HepG2 (cell line): ENCODE results near the gene PLAA. TPM values are rescaled to one million over a fixed set of nuclear protein-coding genes. Genes with fewer than 3 reads are reported as not detected.
A peak's percentile ranks its signal among the peaks of the same experiment; 100 is the strongest.

Experiments used
- ATAC-seq: fragments of 200-7000 bp; cut with Tn5 transposase; 3 replicates; pipeline ENCODE4 v1.9.1; 2020; ENCODE audit warnings: mild to moderate bottlenecking, moderate library complexity
- BruUV-seq: library from RNA; stranded (reverse); fragments of 400-500 nt; replicated peaks from 2 replicates; lab custom pipeline; 2021; lab: Mats Ljungman, UMichigan
- CTCF ChIA-PET: fragments of 300-600 bp; formaldehyde crosslinking; extraction: SDS; loops from one replicate; lab custom pipeline; 2021; ENCODE audit warnings: low total read pairs, inconsistent platforms, low intra/inter-chr PET ratio; lab: Yijun Ruan, JAX
- POLR2A ChIA-PET: fragments of 350-600 bp; sonication (Branson Sonifier 250); formaldehyde crosslinking; loops from one replicate; lab custom pipeline; 2020; ENCODE audit warnings: antibody characterized with exemption, inconsistent platforms; lab: Yijun Ruan, JAX
- DNase-seq: peaks from one replicate; pipeline ENCODE4 v3.0.0-alpha.2; 2015; ENCODE audit warnings: low spot score
- FAIRE-seq: peaks from 3 replicates; lab custom pipeline; 2011; peaks lifted over from hg19 to GRCh38; lab: Jason Lieb, UNC
- H2AFZ ChIP-seq: one replicate; pipeline ENCODE4 v1.6.1; 2011; ENCODE audit warnings: low read length, inconsistent platforms
- H3K27ac ChIP-seq: fragments of 300-600 bp; 3 replicates; pipeline ENCODE4 v1.8.0; 2011; ENCODE audit warnings: mixed run types, mild to moderate bottlenecking, mixed read lengths, low read length, inconsistent platforms; ENCODE audit not compliant: insufficient read depth; ENCODE audit errors: extremely low read length
- H3K27me3 ChIP-seq, 2 experiments: fragments of 200-600 bp in 1 of 2; 2 replicates in 1 of 2; 3 replicates in 1 of 2; pipeline versions ENCODE4 v1.6.0 to v1.8.0; 2011; ENCODE audit warnings: low read length in 2 of 2, mild to moderate bottlenecking in 2 of 2, moderate library complexity in 2 of 2, inconsistent platforms in 1 of 2; ENCODE audit not compliant: insufficient read depth in 2 of 2, control insufficient read depth in 1 of 2
- H3K36me3 ChIP-seq, 2 experiments: fragments of 200-600 bp in 1 of 2; replicated peaks in 1 of 2; 2 replicates in 1 of 2; 3 replicates in 1 of 2; pipeline versions ENCODE4 v1.5.1 to v1.8.0; 2011; ENCODE audit warnings: low read length in 2 of 2, inconsistent platforms in 1 of 2; ENCODE audit not compliant: insufficient read depth in 2 of 2, control insufficient read depth in 1 of 2
- H3K4me1 ChIP-seq: 2 replicates; pipeline ENCODE4 v1.5.1; 2012; ENCODE audit warnings: low read length, inconsistent platforms; ENCODE audit not compliant: insufficient read depth
- H3K4me2 ChIP-seq: 2 replicates; pipeline ENCODE4 v1.6.0; 2011; ENCODE audit warnings: low read depth, low read length, inconsistent platforms
- H3K4me3 ChIP-seq, 3 experiments: fragments of 200-600 bp in 1 of 3; sonication (generic), shearing (Covaris generic) in 1 of 3; replicated peaks in 1 of 3; 2 replicates each; pipeline ENCODE4 v1.5.1; 2011 to 2016; ENCODE audit warnings: low read length in 3 of 3, inconsistent platforms in 2 of 3, low read depth in 2 of 3, mild to moderate bottlenecking in 2 of 3, control low read depth in 1 of 3, mixed read lengths in 1 of 3; ENCODE audit not compliant: insufficient read depth in 1 of 3
- H3K79me2 ChIP-seq: one replicate; pipeline ENCODE4 v1.6.1; 2011; ENCODE audit warnings: low read length, inconsistent platforms; ENCODE audit not compliant: insufficient read depth
- H3K9ac ChIP-seq: 2 replicates; pipeline ENCODE4 v1.6.0; 2011; ENCODE audit warnings: mild to moderate bottlenecking, low read depth, low read length, inconsistent platforms; ENCODE audit not compliant: insufficient read depth
- H3K9me3 ChIP-seq: 2 replicates; pipeline ENCODE4 v1.5.1; 2012; ENCODE audit warnings: mild to moderate bottlenecking, low read length
- H4K20me1 ChIP-seq: 2 replicates; pipeline ENCODE4 v1.6.0; 2011; ENCODE audit warnings: inconsistent platforms, mild to moderate bottlenecking, low read length, moderate library complexity; ENCODE audit not compliant: insufficient read depth
- CERS6 ChIP-seq: sonication (generic); formaldehyde crosslinking; IDR thresholded peaks from 2 replicates; pipeline ENCODE4 v1.5.0; 2020; ENCODE audit warnings: missing genetic modification reagents
- ELF3 ChIP-seq: IDR thresholded peaks from 2 replicates; pipeline ENCODE4 v1.6.1; 2016; ENCODE audit warnings: missing genetic modification reagents, missing compliant biosample characterization
- HHEX ChIP-seq: IDR thresholded peaks from 2 replicates; pipeline ENCODE4 v1.6.1; 2016; ENCODE audit warnings: control low read depth
- PAX8 ChIP-seq: sonication (generic); formaldehyde crosslinking; IDR thresholded peaks from 2 replicates; pipeline ENCODE4 v1.8.0; 2022; ENCODE audit warnings: mild to moderate bottlenecking, missing genetic modification reagents, borderline replicate concordance
- RAD21 ChIP-seq: fragments of 450-650 bp; formaldehyde crosslinking; IDR thresholded peaks from 2 replicates; pipeline ENCODE4 v1.5.0; 2020; ENCODE audit warnings: mild to moderate bottlenecking
- SMC3 ChIP-seq: IDR thresholded peaks from 2 replicates; pipeline ENCODE4 v1.6.1; 2011; ENCODE audit warnings: low read length, improper control_type of control experiment
- SRF ChIP-seq: IDR thresholded peaks from 2 replicates; pipeline ENCODE4 v1.6.1; 2011; ENCODE audit warnings: mild to moderate bottlenecking, low read depth, low read length, moderate library complexity
- STAG1 ChIP-seq: sonication (generic); formaldehyde crosslinking; IDR thresholded peaks from 2 replicates; pipeline ENCODE4 v1.4.0; 2020; ENCODE audit warnings: missing genetic modification reagents
- TP53 ChIP-seq: sonication (generic); formaldehyde crosslinking; conservative IDR thresholded peaks from 2 replicates; pipeline ENCODE4 v1.4.0; 2020; ENCODE audit warnings: missing genetic modification reagents
- ZBTB38 ChIP-seq: sonication (generic); formaldehyde crosslinking; IDR thresholded peaks from 2 replicates; pipeline ENCODE4 v1.5.1; 2020; ENCODE audit warnings: mild to moderate bottlenecking, missing genetic modification reagents
- ZFP36L2 ChIP-seq: sonication (generic); formaldehyde crosslinking; IDR thresholded peaks from 2 replicates; pipeline ENCODE4 v1.4.0; 2020; ENCODE audit warnings: missing genetic modification reagents
- ZIK1 ChIP-seq: sonication (generic); formaldehyde crosslinking; IDR thresholded peaks from 2 replicates; pipeline ENCODE4 v1.5.0; 2020; ENCODE audit warnings: mild to moderate bottlenecking, low read depth, missing genetic modification reagents, borderline replicate concordance
- ZNF232 ChIP-seq: sonication (generic); formaldehyde crosslinking; IDR thresholded peaks from 2 replicates; pipeline ENCODE4 v1.4.0; 2020; ENCODE audit warnings: missing genetic modification reagents, borderline replicate concordance
- WGBS: methylation state at CpG from one replicate; pipeline ENCODE4 v1.1.6; 2017; ENCODE audit warnings: low lambda C conversion rate; 5-methylcytosine and 5-hydroxymethylcytosine counted together
- in situ Hi-C: cut with HindIII; loops from 2 replicates; pipeline ENCODE4 v1.10.0; 2017; ENCODE audit warnings: low pct_unique_long_range_greater_than_20kb; ENCODE audit not compliant: extremely low pct_ligation_motif_present
- intact Hi-C: fragments of 100-400 bp; cut with micrococcal nuclease; formaldehyde crosslinking; loops from one replicate; pipeline ENCODE4 v1.10.0; 2022; ENCODE audit not compliant: unreplicated experiment
- polyA plus RNA-seq, 8 experiments: library from polyadenylated mRNA; depleted of rRNA in 3 of 8; stranded (reverse) in 7 of 8; unstranded in 1 of 8; fragments of >200 nt; fragmentation: Illumina TruSeq in 4 of 8; extraction: Trizol in 4 of 8; gene quantifications; 2 replicates each; pipeline versions ENCODE4 v1.2.1 to v1.2.3, GENCODE V29; 2011 to 2016; ENCODE audit warnings: low read depth in 4 of 8, missing spikeins in 1 of 8, mixed read lengths in 1 of 8; ENCODE audit not compliant: insufficient read depth in 1 of 8
- total RNA-seq, 5 experiments: library from RNA; depleted of rRNA; stranded (reverse); fragments of >200 nt; fragmentation: Illumina TruSeq; extraction: Trizol; gene quantifications; 2 replicates each; pipeline ENCODE4 v1.2.3, GENCODE V29; 2016; ENCODE audit warnings: low read depth in 1 of 5
- TF ChIP-seq, protein P1 (sequence below): IDR thresholded peaks from 2 replicates; pipeline ENCODE4 v1.6.1; 2016; ENCODE audit warnings: low read depth
- TF ChIP-seq, protein P2 (sequence below), 2 experiments: sonication (generic) in 1 of 2; formaldehyde crosslinking in 1 of 2; IDR thresholded peaks; 2 replicates each; pipeline versions ENCODE4 v1.5.1 to v1.6.1; 2011 to 2020; ENCODE audit warnings: borderline replicate concordance in 1 of 2, low read depth in 1 of 2, low read length in 1 of 2, mild to moderate bottlenecking in 1 of 2, missing genetic modification reagents in 1 of 2, moderate library complexity in 1 of 2
- TF ChIP-seq, protein P3 (sequence below): sonication (generic); formaldehyde crosslinking; IDR thresholded peaks from 2 replicates; pipeline ENCODE4 v1.4.0; 2020; ENCODE audit warnings: missing genetic modification reagents

PLAA gene
- total and polyA plus RNA-seq, 2 of the 13 experiments (the other 11 are each of a cell fraction or from before 2014, with no cell fraction given): 5.8 to 22.9 TPM

DNA sequence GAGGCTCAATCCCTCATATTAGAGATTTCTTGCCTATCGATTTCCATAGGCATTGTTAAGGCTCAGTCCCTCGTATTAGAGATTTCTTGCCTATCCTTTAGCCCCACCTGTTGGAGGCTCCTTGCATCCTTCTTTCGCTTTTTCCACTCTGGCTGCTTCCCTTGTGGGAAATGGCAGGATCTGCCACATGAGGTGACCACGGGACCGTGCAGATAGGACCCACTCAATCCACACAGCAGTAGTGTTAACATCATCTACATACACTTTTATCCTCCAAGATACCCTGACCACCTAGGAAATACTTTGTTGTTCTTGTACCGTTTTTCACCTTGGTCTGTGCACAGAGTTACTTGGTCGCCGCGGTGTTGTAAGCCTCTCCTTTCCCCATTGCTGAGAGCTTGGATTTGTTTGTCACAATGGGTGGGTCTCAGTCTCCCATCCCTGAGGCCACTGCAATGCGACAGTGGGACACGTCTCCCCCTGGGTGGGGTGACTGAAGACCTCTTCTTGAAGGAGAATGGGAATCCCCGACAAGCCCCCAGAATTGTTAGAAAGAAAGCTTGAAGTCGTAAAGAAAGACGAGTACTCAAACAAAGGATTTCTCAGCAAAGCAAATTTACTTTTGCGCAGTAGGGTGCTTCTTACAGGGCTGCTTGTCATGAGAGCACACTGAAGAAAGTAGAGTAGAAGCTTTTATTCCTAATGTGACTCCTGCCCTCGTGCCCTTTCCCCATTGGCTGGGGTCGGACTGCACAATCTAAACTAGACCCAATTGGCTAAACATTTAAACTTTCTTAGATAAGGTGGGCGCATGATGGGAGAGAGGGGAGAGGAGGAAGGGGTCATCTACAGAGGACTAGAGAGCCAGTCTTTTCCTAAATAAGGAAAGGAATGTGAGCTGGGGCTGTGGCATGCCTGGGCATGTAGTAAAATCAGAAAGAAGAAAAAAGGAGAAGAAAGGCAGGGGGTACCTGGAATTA lies 29.0 kb upstream of the PLAA start:
- Histone ChIP-seq H3K36me3 (0 out of 5 replicates have a peak, but pooled peaks cover 0 to 2% of the 10 kb centered on the region in 2 experiments), H3K27ac (no peak overlapping the region), H3K4me3 (no peak overlapping the region), H3K27me3 (no peaks in the 10 kb centered on the region), H3K9ac (no peak overlapping the region), H3K9me3 (no peaks in the 10 kb centered on the region), H3K4me2 (no peak overlapping the region), H4K20me1 (no peaks in the 10 kb centered on the region), H2AFZ (no peak overlapping the region), H3K4me1 (peaks cover 9% of the 10 kb centered on the region), H3K79me2 (no peaks in the 10 kb centered on the region)
- ChIA-PET POLR2A (no interaction called here), CTCF (interaction anchor here (1.1 kb wide), 1 partner anchor 232 kb away, joined by 3 read pairs; no protein-coding TSS in a partner anchor)
- FAIRE-seq (no peak), DNase-seq (peak; percentile 32), ATAC-seq (peak; percentile 86)
- in situ Hi-C loops (loop anchor here (5.0 kb wide), 1 partner anchor 234 kb away; no protein-coding TSS in a partner anchor), intact Hi-C loops (loop anchor here (1.0 to 2.0 kb wide), 2 partner anchors 83 to 232 kb away; partner anchors contain the start of gene CAAP1)
- BruUV-seq: no TSS peak
- WGBS: 94% methylated on average over 18 of the region's 18 CpGs
- TF ChIP-seq ZFP36L2 (CRISPR knock-in tag): no peak
- no peak for TF ChIP-seq ZNF232 (CRISPR knock-in tag)
- TF ChIP-seq TP53 (CRISPR knock-in tag): peak; percentile 94
- no peak for TF ChIP-seq CERS6
- TF ChIP-seq, protein P1, sequence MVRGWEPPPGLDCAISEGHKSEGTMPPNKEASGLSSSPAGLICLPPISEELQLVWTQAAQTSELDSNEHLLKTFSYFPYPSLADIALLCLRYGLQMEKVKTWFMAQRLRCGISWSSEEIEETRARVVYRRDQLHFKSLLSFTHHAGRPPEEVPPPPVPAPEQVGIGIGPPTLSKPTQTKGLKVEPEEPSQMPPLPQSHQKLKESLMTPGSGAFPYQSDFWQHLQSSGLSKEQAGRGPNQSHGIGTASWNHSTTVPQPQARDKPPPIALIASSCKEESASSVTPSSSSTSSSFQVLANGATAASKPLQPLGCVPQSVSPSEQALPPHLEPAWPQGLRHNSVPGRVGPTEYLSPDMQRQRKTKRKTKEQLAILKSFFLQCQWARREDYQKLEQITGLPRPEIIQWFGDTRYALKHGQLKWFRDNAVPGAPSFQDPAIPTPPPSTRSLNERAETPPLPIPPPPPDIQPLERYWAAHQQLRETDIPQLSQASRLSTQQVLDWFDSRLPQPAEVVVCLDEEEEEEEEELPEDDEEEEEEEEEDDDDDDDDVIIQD (CRISPR knock-in tag): peak; percentile 42; the same call in 1 of the 2 replicates
- peak; percentile 49; the same call in 1 of the 2 replicates for TF ChIP-seq SMC3
- TF ChIP-seq HHEX (CRISPR knock-in tag): no peak
- TF ChIP-seq RAD21 (CRISPR knock-in tag): 0 out of 2 replicates have a peak, but pooled peaks have one; percentile 28
- TF ChIP-seq PAX8: no peak
- TF ChIP-seq, protein P2, sequence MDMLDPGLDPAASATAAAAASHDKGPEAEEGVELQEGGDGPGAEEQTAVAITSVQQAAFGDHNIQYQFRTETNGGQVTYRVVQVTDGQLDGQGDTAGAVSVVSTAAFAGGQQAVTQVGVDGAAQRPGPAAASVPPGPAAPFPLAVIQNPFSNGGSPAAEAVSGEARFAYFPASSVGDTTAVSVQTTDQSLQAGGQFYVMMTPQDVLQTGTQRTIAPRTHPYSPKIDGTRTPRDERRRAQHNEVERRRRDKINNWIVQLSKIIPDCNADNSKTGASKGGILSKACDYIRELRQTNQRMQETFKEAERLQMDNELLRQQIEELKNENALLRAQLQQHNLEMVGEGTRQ (IDR thresholded peaks at IDR 0.05; ENCODE audit: low read depth, low read length): no peak
- TF ChIP-seq, protein P2 (CRISPR knock-in tag; IDR thresholded peaks at IDR 0.05; ENCODE audit: borderline replicate concordance): no peak
- no peak for TF ChIP-seq ZBTB38 (CRISPR knock-in tag)
- TF ChIP-seq ZIK1 (CRISPR knock-in tag): no peak
- TF ChIP-seq STAG1 (CRISPR knock-in tag): peak; percentile 70
- TF ChIP-seq SRF: peak; percentile 19; the same call in 1 of the 2 replicates
- no peak for TF ChIP-seq ELF3
- TF ChIP-seq, protein P3, sequence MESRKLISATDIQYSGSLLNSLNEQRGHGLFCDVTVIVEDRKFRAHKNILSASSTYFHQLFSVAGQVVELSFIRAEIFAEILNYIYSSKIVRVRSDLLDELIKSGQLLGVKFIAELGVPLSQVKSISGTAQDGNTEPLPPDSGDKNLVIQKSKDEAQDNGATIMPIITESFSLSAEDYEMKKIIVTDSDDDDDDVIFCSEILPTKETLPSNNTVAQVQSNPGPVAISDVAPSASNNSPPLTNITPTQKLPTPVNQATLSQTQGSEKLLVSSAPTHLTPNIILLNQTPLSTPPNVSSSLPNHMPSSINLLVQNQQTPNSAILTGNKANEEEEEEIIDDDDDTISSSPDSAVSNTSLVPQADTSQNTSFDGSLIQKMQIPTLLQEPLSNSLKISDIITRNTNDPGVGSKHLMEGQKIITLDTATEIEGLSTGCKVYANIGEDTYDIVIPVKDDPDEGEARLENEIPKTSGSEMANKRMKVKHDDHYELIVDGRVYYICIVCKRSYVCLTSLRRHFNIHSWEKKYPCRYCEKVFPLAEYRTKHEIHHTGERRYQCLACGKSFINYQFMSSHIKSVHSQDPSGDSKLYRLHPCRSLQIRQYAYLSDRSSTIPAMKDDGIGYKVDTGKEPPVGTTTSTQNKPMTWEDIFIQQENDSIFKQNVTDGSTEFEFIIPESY (CRISPR knock-in tag): 0 out of 2 replicates have a peak, but pooled peaks have one; percentile 22
